Stimulated activated naive CD4-positive, alpha-beta T cell treated with Interleukin-2 at 50 U/mL for 16 hours (primary cell): ENCODE data around the gene TMEM89.
A peak's percentile ranks its signal among the peaks of the same experiment; 100 is the strongest.

Source experiments
- DNase-seq: peaks from one replicate; lab custom pipeline; 2025; lab: John Stamatoyannopoulos, UW

The TMEM89 gene

GRCh38 chr3:48621461-48621869 lies at the start of gene TMEM89:
Gene TMEM89, minus strand, starts transcription at chr3:48621769. Its CDS starts 13 bp downstream, at chr3:48621756.
- DNase-seq: no peak

- no peak for DNase-seq
Measured at GRCh38 chr3:48664929-48665328, 43.4 kb upstream of the TMEM89 start.

GRCh38 chr3:48664313-48664644 lies 42.7 kb upstream of the TMEM89 start:
- no peak for DNase-seq

- DNase-seq: peak; percentile 89
Measured at GRCh38 chr3:48663489-48664312, 42.1 kb upstream of the TMEM89 start.

GRCh38 chr3:48662753-48663488 lies 41.4 kb upstream of the TMEM89 start, which contains the start of gene CELSR3:
Gene CELSR3, minus strand, starts transcription at chr3:48662886. Its CDS starts 252 bp downstream, at chr3:48662634.
- DNase-seq: peak; percentile 65

- DNase-seq: no peak
Measured at GRCh38 chr3:48662145-48662752, 40.7 kb upstream of the TMEM89 start.

GRCh38 chr3:48661501-48662144 lies 40.1 kb upstream of the TMEM89 start:
- peak; percentile 53 for DNase-seq

GRCh38 chr3:48660800-48661400 lies 39.3 kb upstream of the TMEM89 start:
- DNase-seq: no peak

GRCh38 chr3:48656841-48657281 lies 35.3 kb upstream of the TMEM89 start:
- DNase-seq: peak; percentile 8

- DNase-seq: peak; percentile 86
Measured at GRCh38 chr3:48656061-48656840, 34.7 kb upstream of the TMEM89 start.

- peak; percentile 74 for DNase-seq
Measured at GRCh38 chr3:48655606-48656005, 34.0 kb upstream of the TMEM89 start.

- DNase-seq: no peak
Measured at GRCh38 chr3:48655063-48655462, 33.5 kb upstream of the TMEM89 start.

GRCh38 chr3:48652923-48653715 lies 31.6 kb upstream of the TMEM89 start:
- no peak for DNase-seq

GRCh38 chr3:48651771-48652170 lies 30.2 kb upstream of the TMEM89 start:
- no peak for DNase-seq

- DNase-seq: no peak
Measured at GRCh38 chr3:48650723-48651122, 29.2 kb upstream of the TMEM89 start.

- DNase-seq: no peak
Measured at GRCh38 chr3:48648188-48648850, 26.8 kb upstream of the TMEM89 start.

- no peak for DNase-seq
Measured at GRCh38 chr3:48647714-48648113, 26.1 kb upstream of the TMEM89 start.

GRCh38 chr3:48644898-48645760 lies 23.6 kb upstream of the TMEM89 start:
- DNase-seq: no peak

- DNase-seq: no peak
Measured at GRCh38 chr3:48642605-48643004, 21.0 kb upstream of the TMEM89 start.
